Measurements from ENCODE around the gene KCNE4. TPM values are rescaled to one million over a fixed set of nuclear protein-coding genes. Genes with fewer than 3 reads are reported as not detected.

The KCNE4 gene
- total RNA-seq, 2 experiments from 2014 or later: not detected

DNA sequence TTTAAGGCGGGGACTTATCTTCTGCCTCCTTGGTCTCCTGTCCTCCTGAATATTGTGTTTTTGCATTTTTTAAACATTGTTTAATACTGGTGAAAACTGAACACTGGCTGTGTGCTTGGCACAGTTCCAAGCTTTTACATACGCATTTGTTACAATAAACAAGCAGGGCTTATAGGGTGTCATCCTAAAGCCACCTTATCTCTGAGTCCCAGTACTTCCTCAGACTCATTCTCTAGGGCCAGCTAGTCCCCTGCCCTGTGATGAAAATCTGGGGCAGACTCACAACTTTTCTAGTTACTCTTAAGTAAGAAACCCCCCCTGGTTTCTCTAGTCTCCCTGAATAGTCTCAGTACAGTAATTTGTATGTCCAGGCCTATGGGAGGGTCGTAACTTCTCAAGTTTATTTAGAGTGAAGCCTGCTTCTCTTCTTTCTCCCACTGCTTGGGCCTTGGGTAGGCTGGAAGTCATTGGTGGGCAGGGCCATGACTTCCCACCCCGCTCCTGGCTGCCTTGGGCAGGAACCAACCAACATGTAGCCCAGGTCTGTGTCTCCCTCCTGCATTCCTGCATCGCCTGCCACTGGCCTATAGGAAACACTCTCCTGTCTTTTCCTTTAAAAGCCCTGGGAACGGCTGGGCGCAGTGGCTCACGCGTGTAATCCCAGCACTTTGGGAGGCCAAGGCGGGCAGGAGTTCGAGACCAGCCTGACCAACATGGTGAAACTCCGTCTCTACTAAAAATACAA is 7.7 kb upstream of the KCNE4 start:
- no peaks in the 10 kb centered on the region for H3K36me3 Mint-ChIP-seq (ENCODE audit: low read depth)
- no peak overlapping the region for H3K27ac Mint-ChIP-seq
- H3K4me1 Mint-ChIP-seq (ENCODE audit: low read depth): no peaks in the 10 kb centered on the region
- H3K27me3 ChIP-seq (ENCODE audit: control insufficient read depth in 1 of 2, insufficient read depth in 2 of 2, low read length in 2 of 2): peaks cover 0 to 3% of the 10 kb centered on the region in 2 experiments
- no peaks in the 10 kb centered on the region for H3K27me3 Mint-ChIP-seq
- no peaks in the 10 kb centered on the region for H3K9me3 Mint-ChIP-seq
- H3K4me3 Mint-ChIP-seq: no peak overlapping the region
- H3K27ac ChIP-seq (ENCODE audit: low read depth in 1 of 2, low read length in 2 of 2): no peak overlapping the region
- ChIA-PET CTCF (no interaction called here), POLR2A (no interaction called here)
- TF ChIP-seq, protein P1, sequence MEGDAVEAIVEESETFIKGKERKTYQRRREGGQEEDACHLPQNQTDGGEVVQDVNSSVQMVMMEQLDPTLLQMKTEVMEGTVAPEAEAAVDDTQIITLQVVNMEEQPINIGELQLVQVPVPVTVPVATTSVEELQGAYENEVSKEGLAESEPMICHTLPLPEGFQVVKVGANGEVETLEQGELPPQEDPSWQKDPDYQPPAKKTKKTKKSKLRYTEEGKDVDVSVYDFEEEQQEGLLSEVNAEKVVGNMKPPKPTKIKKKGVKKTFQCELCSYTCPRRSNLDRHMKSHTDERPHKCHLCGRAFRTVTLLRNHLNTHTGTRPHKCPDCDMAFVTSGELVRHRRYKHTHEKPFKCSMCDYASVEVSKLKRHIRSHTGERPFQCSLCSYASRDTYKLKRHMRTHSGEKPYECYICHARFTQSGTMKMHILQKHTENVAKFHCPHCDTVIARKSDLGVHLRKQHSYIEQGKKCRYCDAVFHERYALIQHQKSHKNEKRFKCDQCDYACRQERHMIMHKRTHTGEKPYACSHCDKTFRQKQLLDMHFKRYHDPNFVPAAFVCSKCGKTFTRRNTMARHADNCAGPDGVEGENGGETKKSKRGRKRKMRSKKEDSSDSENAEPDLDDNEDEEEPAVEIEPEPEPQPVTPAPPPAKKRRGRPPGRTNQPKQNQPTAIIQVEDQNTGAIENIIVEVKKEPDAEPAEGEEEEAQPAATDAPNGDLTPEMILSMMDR (IDR thresholded peaks at IDR 0.05): no peak
- intact Hi-C loops (cut with DNase I, micrococcal nuclease): no loop called here
- H3K36me3 ChIP-seq (ENCODE audit: insufficient read depth, low read length): no peaks in the 10 kb centered on the region
- no peak overlapping the region for H3K4me3 ChIP-seq (ENCODE audit: low read length)
- H3K4me1 ChIP-seq (ENCODE audit: insufficient read depth, low read length): no peaks in the 10 kb centered on the region
- H3K9me3 ChIP-seq (ENCODE audit: control insufficient read depth in 1 of 2, insufficient read depth in 1 of 2, low read length in 2 of 2): no peaks in the 10 kb centered on the region
- DNase-seq (no peak), ATAC-seq (ENCODE audit: poor library complexity) (no peak)

DNA sequence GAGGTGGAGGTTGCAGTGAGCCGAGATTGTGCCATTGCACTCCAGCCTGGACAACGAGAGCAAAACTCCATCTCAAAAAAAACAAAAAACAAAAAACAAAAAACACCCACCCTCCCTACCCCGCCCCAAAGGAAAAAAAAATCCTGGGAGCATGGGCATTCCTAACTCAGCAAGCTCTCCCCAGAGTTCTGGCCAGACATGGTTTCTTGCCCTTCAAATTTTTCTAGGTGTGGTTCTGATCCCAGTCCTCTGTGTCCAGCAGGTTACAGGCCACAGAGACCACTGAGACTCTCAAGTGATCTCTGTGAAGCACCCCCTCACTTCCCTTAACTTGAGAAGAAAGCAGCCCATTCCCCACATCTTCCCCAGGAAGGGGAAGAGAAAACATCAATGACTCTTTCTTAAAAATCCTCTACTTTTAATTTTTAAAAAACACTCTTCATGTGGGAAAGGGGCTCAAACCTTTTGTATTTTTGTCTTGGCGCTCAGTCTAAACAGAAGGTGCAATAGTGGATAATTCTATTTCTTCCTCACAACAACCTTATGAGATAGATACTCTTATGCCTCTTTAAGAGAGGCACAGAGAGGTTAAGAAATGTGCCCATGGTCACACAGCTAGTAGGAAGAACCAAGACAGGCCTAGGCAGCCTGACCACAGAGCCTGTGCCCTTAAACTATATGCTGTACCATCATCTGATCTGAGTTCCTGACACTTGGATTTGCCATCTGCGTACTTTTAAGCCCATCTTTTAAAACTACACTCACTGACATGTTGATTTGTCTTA is 6.9 kb upstream of the KCNE4 start:
- intact Hi-C loops (cut with DNase I, micrococcal nuclease): no loop called here
- no peaks in the 10 kb centered on the region for H3K9me3 Mint-ChIP-seq
- Histone ChIP-seq H3K27ac (ENCODE audit: low read depth in 1 of 2, low read length in 2 of 2) (no peak overlapping the region), H3K4me3 (ENCODE audit: low read length) (no peak overlapping the region), H3K4me1 (ENCODE audit: insufficient read depth, low read length) (no peaks in the 10 kb centered on the region), H3K36me3 (ENCODE audit: insufficient read depth, low read length) (no peaks in the 10 kb centered on the region), H3K27me3 (ENCODE audit: control insufficient read depth in 1 of 2, insufficient read depth in 2 of 2, low read length in 2 of 2) (peaks cover 0 to 3% of the 10 kb centered on the region in 2 experiments), H3K9me3 (ENCODE audit: control insufficient read depth in 1 of 2, insufficient read depth in 1 of 2, low read length in 2 of 2) (no peaks in the 10 kb centered on the region)
- H3K27ac Mint-ChIP-seq: no peak overlapping the region
- TF ChIP-seq, protein P1 (IDR thresholded peaks at IDR 0.05): no peak
- ChIA-PET CTCF (no interaction called here), POLR2A (no interaction called here)
- no peak for DNase-seq
- H3K4me3 Mint-ChIP-seq: no peak overlapping the region
- no peaks in the 10 kb centered on the region for H3K27me3 Mint-ChIP-seq
- H3K4me1 Mint-ChIP-seq (ENCODE audit: low read depth): no peaks in the 10 kb centered on the region
- no peaks in the 10 kb centered on the region for H3K36me3 Mint-ChIP-seq (ENCODE audit: low read depth)
- ATAC-seq (ENCODE audit: poor library complexity): no peak

DNA sequence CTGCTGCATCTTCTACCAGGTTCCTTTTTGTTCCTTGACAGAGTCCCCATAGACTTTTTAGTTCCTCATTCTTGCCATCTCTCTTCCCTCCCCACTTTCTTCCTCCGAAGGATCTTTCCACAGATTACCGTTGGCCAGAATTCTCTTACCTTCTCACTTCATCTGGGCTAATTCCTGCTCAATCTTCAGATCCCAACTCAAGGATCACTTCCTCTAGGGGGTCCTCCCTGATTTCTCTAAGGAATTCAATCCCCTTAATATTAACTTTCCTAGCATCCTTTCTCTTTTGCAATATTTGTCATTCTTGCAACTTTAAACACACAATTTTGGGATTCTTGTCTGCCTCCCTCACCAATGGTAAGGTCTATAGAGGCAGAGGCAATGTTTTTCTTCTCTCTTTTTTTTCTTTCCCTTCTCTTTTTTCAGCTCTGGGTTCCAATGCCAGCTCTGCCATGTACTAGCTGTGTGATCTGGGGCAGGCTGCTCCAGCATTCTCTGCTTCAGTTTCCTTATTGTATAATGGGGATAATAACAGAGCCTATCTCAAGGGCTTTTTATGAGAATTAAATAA is 5.4 kb upstream of the KCNE4 start:
- H3K27me3 ChIP-seq (ENCODE audit: control insufficient read depth in 1 of 2, insufficient read depth in 2 of 2, low read length in 2 of 2): peaks cover 0 to 3% of the 10 kb centered on the region in 2 experiments
- no peaks in the 10 kb centered on the region for H3K36me3 ChIP-seq (ENCODE audit: insufficient read depth, low read length)
- no peak overlapping the region for H3K27ac ChIP-seq (ENCODE audit: low read depth in 1 of 2, low read length in 2 of 2)
- Mint-ChIP-seq H3K36me3 (ENCODE audit: low read depth) (no peaks in the 10 kb centered on the region), H3K4me3 (no peak overlapping the region), H3K27me3 (peaks cover 7% of the 10 kb centered on the region), H3K4me1 (ENCODE audit: low read depth) (no peaks in the 10 kb centered on the region), H3K9me3 (no peaks in the 10 kb centered on the region), H3K27ac (no peak overlapping the region)
- ChIA-PET POLR2A (no interaction called here), CTCF (no interaction called here)
- H3K9me3 ChIP-seq (ENCODE audit: control insufficient read depth in 1 of 2, insufficient read depth in 1 of 2, low read length in 2 of 2): no peaks in the 10 kb centered on the region
- no peak for ATAC-seq (ENCODE audit: poor library complexity)
- no peaks in the 10 kb centered on the region for H3K4me1 ChIP-seq (ENCODE audit: insufficient read depth, low read length)
- H3K4me3 ChIP-seq (ENCODE audit: low read length): no peak overlapping the region
- intact Hi-C loops (cut with DNase I, micrococcal nuclease): no loop called here
- no peak for DNase-seq
- TF ChIP-seq, protein P1 (IDR thresholded peaks at IDR 0.05): no peak
